ENCODE results near the gene EMP3.

- TF ChIP-seq POLR2A (IDR thresholded peaks at IDR 0.05) (no peak), CTCF (IDR thresholded peaks at IDR 0.05) (no peak)
These were observed 30.1 kb downstream of the EMP3 start for GRCh38 chr19:48355365-48355954.
